AG04449 (cell line): ENCODE results near the gene ADAMTS19.
"Not testable (repeated sequence)": the region's sequence is repeated elsewhere in the genome, so short reads cannot be mapped to it uniquely, and the experiment has no call there.

Source experiments
- CTCF ChIA-PET: fragments of 350-600 bp; formaldehyde crosslinking; extraction: SDS; loops from one replicate; lab custom pipeline; 2021; ENCODE audit warnings: antibody characterized with exemption; lab: Yijun Ruan, JAX
- POLR2A ChIA-PET: fragments of 400-600, 350-600 bp; formaldehyde crosslinking; extraction: SDS; loops from one replicate; lab custom pipeline; 2020; ENCODE audit warnings: antibody characterized with exemption, inconsistent platforms; lab: Yijun Ruan, JAX
- DNase-seq: peaks from one replicate; pipeline ENCODE4 v3.0.0-alpha.2; 2010; ENCODE audit warnings: low read depth, low spot score
- H3K4me3 ChIP-seq: 2 replicates; pipeline ENCODE4 v1.5.1; 2011; ENCODE audit warnings: low read depth, mild to moderate bottlenecking, control low read depth, low read length
- TF ChIP-seq, protein P1 (sequence below): IDR thresholded peaks from one replicate; pipeline ENCODE4 v1.5.1; 2011; ENCODE audit warnings: mild to moderate bottlenecking, moderate library complexity, low read length, control low read depth, inconsistent platforms; ENCODE audit not compliant: insufficient read depth; ENCODE audit errors: missing control alignments

The ADAMTS19 gene

GRCh38 chr5:129426071-129426470 lies 34.0 kb upstream of the ADAMTS19 start:
- no peak overlapping the region for H3K4me3 ChIP-seq
- DNase-seq, result no peak
- CTCF ChIA-PET, result interaction anchor here (2.6 kb wide), 1 partner anchor 26 kb away, joined by 7 read pairs; no protein-coding TSS in a partner anchor
- TF ChIP-seq, protein P1, sequence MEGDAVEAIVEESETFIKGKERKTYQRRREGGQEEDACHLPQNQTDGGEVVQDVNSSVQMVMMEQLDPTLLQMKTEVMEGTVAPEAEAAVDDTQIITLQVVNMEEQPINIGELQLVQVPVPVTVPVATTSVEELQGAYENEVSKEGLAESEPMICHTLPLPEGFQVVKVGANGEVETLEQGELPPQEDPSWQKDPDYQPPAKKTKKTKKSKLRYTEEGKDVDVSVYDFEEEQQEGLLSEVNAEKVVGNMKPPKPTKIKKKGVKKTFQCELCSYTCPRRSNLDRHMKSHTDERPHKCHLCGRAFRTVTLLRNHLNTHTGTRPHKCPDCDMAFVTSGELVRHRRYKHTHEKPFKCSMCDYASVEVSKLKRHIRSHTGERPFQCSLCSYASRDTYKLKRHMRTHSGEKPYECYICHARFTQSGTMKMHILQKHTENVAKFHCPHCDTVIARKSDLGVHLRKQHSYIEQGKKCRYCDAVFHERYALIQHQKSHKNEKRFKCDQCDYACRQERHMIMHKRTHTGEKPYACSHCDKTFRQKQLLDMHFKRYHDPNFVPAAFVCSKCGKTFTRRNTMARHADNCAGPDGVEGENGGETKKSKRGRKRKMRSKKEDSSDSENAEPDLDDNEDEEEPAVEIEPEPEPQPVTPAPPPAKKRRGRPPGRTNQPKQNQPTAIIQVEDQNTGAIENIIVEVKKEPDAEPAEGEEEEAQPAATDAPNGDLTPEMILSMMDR, result no peak
- POLR2A ChIA-PET, result no interaction called here

DNA sequence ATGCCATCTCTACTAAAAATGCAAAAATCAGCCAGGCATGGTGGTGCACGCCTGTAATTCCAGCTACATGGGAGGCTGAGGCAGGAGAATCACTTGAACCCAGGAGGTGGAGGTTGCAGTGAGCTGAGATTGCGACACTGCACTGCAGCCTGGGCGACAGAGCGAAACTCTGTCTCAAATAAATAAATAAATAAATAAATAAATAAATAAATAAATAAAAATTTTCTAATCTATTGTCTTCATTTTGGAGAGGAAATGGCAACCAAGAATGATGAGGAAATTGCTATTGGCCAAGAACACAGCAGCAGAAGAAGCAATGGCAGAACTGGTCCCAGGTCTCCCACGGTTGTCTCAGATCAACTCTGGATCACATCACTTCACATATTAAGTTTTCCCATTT lies 31.5 kb upstream of the ADAMTS19 start:
- H3K4me3 ChIP-seq, POLR2A ChIA-PET, DNase-seq, CTCF ChIA-PET: not testable (repeated sequence)

DNA sequence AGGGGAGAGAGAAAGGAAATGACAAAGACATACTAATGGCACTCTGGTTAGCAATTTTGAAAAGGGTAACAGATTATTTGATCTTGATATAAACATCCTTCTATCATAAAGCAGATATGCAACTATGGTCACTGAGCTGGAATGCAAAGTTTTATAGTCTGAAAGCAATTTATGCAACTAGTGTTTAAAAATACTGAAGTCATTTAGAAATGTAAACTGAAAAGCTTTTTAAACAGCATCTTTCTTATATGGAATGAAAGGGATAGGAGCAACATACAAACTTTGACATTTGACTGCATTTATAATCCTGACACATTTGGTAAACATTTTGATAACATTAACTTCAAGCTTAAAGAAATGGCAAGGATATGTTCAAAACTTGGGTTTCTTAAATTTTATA lies 28.7 kb upstream of the ADAMTS19 start:
- ChIA-PET CTCF (no interaction called here), POLR2A (no interaction called here)
- TF ChIP-seq, protein P1, result no peak
- DNase-seq, result no peak
- no peak overlapping the region for H3K4me3 ChIP-seq

DNA sequence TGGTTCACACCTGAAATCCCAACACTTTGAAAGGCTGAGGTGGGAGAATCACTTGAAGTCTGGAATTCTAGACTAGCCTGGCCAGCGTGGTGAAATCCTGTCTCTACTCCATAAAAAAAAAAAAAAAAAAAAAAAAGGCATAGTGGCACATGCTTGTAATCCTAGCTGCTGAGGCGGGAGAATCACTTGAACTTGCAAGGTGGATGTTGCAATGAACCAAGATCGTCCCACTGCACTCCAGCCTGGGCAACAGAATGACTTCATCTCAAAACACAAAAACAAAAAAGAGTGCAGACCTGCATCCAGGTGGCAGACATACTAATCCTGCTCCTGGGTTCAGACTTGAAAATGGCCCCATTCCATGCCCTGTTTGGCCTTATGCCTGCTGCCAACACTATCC lies 21.8 kb upstream of the ADAMTS19 start:
- DNase-seq, result no peak
- TF ChIP-seq, protein P1, result no peak
- H3K4me3 ChIP-seq, result no peak overlapping the region
- CTCF ChIA-PET, result no interaction called here
- POLR2A ChIA-PET, result no interaction called here

DNA sequence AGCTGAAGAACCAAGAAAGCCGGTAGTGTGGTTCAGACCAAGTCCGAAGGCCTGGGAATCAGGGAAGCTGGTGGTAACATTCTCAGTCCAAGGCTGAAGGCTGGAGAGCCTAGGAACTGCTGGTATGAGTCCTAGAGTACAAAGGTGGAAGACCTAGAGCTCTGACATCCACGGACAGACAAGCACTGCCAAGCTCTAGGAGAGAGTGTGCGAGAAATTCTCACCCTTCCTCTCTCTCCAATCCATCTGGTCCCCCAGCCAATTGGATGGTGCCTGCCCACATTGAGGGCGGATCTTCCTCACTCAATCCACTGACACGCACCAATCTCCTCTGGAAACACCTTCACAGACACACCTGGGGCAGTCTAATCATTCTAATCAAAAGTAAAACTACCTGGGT lies 19.7 kb upstream of the ADAMTS19 start:
- ChIA-PET CTCF (no interaction called here), POLR2A (no interaction called here)
- TF ChIP-seq, protein P1, result no peak
- no peak overlapping the region for H3K4me3 ChIP-seq
- DNase-seq, result no peak

DNA sequence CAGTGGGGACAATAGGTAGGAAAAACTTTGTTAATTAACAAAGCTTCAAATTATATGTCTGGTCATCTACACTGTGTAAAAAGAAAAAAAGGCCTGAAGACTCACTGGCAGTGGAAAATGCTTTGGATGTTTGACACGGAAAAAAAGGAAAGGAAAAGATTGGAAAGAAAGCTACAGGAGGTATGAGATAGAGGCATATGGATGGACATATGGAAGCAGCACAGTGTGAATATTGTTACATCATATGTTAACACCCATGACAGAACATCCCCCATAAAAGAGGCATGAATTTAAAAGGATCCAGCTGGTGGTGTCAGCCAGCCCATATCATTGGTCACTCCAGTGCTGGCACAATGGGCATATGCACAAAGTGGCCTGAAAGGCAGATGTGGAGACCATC lies 19.0 kb upstream of the ADAMTS19 start:
- no peak for DNase-seq
- POLR2A ChIA-PET, result no interaction called here
- TF ChIP-seq, protein P1, result no peak
- CTCF ChIA-PET, result no interaction called here
- no peak overlapping the region for H3K4me3 ChIP-seq

DNA sequence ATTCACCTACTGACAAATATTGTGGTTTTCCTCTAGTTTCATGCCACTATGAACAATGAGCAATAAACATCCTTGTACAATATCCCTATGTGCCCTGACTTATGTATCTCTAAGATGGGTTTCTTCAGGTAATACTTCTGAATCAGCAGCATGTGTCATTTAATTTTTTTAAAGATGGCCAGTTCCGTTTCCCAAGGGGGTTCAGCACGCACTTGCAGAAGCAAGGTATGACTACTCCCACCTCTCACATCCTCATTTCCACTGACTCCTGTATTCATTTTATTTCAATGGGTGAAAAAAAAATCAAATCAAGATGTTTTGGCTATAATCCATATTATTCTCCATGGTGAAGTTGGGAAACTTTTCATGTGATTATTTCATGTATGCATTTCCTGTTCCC lies 14.7 kb upstream of the ADAMTS19 start:
- POLR2A ChIA-PET, result no interaction called here
- TF ChIP-seq, protein P1, result no peak
- H3K4me3 ChIP-seq, result no peak overlapping the region
- DNase-seq, result no peak
- CTCF ChIA-PET, result no interaction called here
